Karpas-422 (cell line): ENCODE measurements around the gene AGBL4. TPM values are rescaled to one million over a fixed set of nuclear protein-coding genes. Genes with fewer than 3 reads are reported as not detected.
A peak's percentile ranks its signal among the peaks of the same experiment; 100 is the strongest.

Source experiments
- DNase-seq: peaks from one replicate; pipeline ENCODE4 v3.0.0-alpha.2; 2015
- H2AFZ ChIP-seq: fragments of 200-600 bp; sonication (generic); 2 replicates; pipeline ENCODE4 v1.6.1; 2014; ENCODE audit warnings: antibody characterized with exemption, low read length, mixed read lengths
- H3K27ac ChIP-seq: fragments of 200-600 bp; sonication (generic); 2 replicates; pipeline ENCODE4 v1.5.1; 2014; ENCODE audit warnings: mild to moderate bottlenecking, low read length, moderate library complexity
- H3K27me3 ChIP-seq: fragments of 200-600 bp; sonication (generic); 2 replicates; pipeline ENCODE4 v1.6.1; 2014; ENCODE audit warnings: low read length, mixed read lengths
- H3K36me3 ChIP-seq: fragments of 200-600 bp; sonication (generic); 2 replicates; pipeline ENCODE4 v1.6.1; 2014; ENCODE audit warnings: low read length, mixed read lengths; ENCODE audit not compliant: insufficient read depth
- H3K4me1 ChIP-seq: fragments of 200-600 bp; sonication (generic); 2 replicates; pipeline ENCODE4 v1.6.1; 2014; ENCODE audit warnings: mild to moderate bottlenecking, low read length, mixed read lengths
- H3K4me2 ChIP-seq: fragments of 200-600 bp; sonication (generic); 2 replicates; pipeline ENCODE4 v1.6.1; 2014; ENCODE audit warnings: low read length, low read depth, mild to moderate bottlenecking; ENCODE audit not compliant: poor library complexity, severe bottlenecking
- H3K4me3 ChIP-seq: fragments of 200-600 bp; sonication (generic); 2 replicates; pipeline ENCODE4 v1.5.1; 2014; ENCODE audit warnings: mild to moderate bottlenecking, antibody characterized with exemption, low read length, mixed read lengths
- H3K79me2 ChIP-seq: fragments of 200-600 bp; sonication (generic); 2 replicates; pipeline ENCODE4 v1.6.1; 2014; ENCODE audit warnings: mild to moderate bottlenecking, low read length, mixed read lengths
- H3K9ac ChIP-seq: fragments of 200-600 bp; sonication (generic); 2 replicates; pipeline ENCODE4 v1.6.0; 2014; ENCODE audit warnings: low read length
- H3K9me2 ChIP-seq: fragments of 200-600 bp; sonication (generic), shearing (Covaris generic); replicated peaks from 2 replicates; pipeline ENCODE4 v1.6.0; 2014; ENCODE audit warnings: mild to moderate bottlenecking, low read length, moderate library complexity; ENCODE audit not compliant: insufficient read depth
- H3K9me3 ChIP-seq: fragments of 300-700, 200-600 bp; sonication (generic); 2 replicates; pipeline ENCODE4 v1.6.1; 2014; ENCODE audit warnings: low read length, mixed read lengths
- H4K20me1 ChIP-seq: fragments of 200-600 bp; sonication (generic); 2 replicates; pipeline ENCODE4 v1.6.1; 2014; ENCODE audit warnings: mild to moderate bottlenecking, antibody characterized with exemption, low read length, low read depth; ENCODE audit not compliant: insufficient read depth
- total RNA-seq: library from RNA; depleted of rRNA; stranded (reverse); fragments of >200 nt; shearing (Covaris generic); gene quantifications from 2 replicates; pipeline ENCODE4 v1.2.3, GENCODE V29; 2014; ENCODE audit warnings: low replicate concordance

AGBL4 gene
- total RNA-seq, 1 experiment from 2014 or later: not detected

DNA sequence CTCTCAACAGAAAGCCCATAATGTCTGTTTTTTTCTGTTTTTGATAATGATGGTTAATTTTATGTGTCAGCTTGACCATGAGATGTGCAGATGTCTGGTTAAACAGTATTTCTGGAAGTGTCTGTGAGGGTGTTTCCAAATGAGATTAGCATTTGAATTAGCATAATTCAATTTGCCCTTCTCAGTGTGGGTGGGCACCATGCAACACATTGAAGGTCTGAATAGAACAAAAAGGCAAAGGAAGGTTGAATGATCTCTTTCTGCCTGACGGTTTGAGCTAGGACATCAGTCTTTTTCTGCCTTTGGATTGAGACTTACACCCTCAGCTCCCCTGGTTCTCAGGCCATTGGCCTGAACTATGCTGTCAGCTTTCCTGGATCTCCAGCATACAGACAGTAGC lies 1516.9 kb downstream of the AGBL4 start:
- Histone ChIP-seq H3K4me2 (no peak overlapping the region), H3K27me3 (no peaks in the 10 kb centered on the region), H4K20me1 (no peaks in the 10 kb centered on the region), H3K4me3 (no peak overlapping the region), H2AFZ (no peak overlapping the region), H3K4me1 (no peaks in the 10 kb centered on the region), H3K9ac (no peak overlapping the region), H3K27ac (no peak overlapping the region), H3K79me2 (no peaks in the 10 kb centered on the region), H3K9me3 (no peaks in the 10 kb centered on the region), H3K36me3 (no peaks in the 10 kb centered on the region), H3K9me2 (no peaks in the 10 kb centered on the region)
- DNase-seq: no peak

DNA sequence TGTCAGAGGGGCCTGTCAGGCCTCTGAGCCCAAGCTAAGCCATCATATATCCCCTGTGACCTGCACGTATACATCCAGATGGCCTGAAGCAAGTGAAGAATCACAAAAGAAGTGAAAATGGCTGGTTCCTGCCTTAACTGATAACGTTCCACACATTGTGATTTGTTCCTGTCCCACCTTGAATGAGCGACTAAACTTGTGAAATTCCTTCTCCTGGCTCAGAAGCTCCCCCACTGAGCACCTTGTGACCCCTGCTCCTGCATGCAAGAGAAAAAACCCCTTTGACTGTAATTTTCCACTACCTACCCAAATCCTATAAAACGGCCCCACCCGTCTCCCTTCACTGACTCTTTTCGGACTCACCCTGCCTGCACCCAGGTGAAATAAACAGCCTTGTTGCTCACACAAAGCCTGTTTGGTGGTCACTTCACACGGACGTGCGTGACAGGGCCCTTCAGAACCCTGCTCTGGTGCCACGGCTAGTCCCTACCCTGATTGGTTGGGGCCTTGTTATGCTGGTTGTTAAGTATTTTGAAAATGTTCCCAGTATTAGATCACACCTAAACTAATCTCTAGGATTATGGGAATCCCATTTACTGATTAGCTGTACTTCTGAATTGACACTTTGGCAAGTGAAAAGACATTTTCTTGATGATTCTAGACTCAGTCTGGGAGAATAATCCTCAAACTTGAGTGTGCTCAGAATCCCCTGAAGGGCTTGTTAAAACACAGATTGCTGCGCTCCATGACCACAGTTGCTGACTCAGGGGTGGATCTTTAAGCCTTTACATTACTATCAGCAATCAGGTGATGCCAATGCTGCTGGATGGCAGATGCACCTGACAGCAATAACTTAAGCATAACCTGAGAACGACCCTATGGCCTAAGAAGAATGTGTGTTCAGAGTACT lies 1523.0 kb downstream of the AGBL4 start:
- no peak for DNase-seq
- no peak overlapping the region for H3K27ac ChIP-seq
- H3K4me2 ChIP-seq: no peak overlapping the region
- no peaks in the 10 kb centered on the region for H3K27me3 ChIP-seq
- no peaks in the 10 kb centered on the region for H3K4me1 ChIP-seq
- no peaks in the 10 kb centered on the region for H3K36me3 ChIP-seq
- H3K4me3 ChIP-seq: no peak overlapping the region
- H3K79me2 ChIP-seq: no peaks in the 10 kb centered on the region
- H2AFZ ChIP-seq: no peak overlapping the region
- H4K20me1 ChIP-seq: no peaks in the 10 kb centered on the region
- H3K9ac ChIP-seq: no peak overlapping the region
- no peaks in the 10 kb centered on the region for H3K9me2 ChIP-seq
- no peaks in the 10 kb centered on the region for H3K9me3 ChIP-seq

DNA sequence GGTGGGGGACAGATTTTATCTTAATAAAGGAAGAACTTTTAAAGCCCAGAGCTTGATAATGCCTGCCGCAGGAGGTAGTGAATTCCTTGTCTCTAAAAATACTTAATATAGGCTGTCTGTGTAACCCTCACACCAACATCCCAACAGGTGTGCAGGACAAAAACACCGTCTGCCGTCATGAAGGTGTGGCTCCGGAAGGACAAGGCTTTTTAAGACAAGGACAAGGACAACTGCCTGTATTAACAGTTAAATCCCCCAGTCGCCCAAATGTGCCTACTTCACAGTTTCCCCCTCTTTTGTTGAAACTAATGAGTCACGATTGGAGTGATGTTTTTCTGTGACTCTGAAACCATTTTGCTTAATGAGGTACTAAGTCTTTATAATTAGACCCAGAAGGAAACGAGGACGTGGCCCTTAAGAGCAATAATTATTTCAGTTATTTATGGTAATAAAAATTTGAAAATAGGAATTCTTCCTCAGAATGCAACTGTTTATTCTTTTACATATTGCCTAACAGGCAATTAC lies 1524.5 kb downstream of the AGBL4 start:
- no peak overlapping the region for H2AFZ ChIP-seq

DNA sequence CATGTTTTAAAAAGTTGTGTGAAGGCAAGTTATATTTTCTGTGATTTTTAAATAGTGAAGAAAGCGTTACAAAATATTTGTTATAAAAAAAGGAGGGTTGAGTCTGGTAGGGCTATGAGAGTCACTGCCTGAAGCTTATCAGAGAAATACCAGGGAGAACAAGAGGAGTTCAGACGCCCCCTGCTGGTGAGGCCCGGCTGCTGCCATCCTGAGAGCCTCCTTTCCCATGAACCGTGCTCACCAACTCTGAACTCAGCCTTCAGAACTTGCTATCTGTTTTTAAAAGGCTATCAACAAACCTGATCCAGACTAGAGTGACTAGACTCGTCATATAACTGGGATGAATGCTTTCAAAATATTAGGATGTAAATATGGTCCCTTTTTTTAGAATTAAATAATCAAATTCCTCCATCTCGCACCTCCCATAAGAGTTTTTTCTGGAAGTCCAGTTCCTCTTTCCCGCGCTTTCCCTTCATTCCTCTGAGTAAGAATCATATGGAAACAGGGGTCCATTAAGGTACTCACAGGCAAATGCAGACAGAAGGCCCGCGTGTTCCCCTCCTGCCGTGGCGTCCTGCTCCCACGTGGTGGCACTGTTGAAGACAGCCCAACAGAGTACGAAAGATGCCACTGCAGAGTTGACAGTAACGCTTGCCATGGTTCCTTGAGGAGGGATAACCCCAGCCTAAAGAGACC lies 1525.5 kb downstream of the AGBL4 start:
- H3K4me2 ChIP-seq: no peak overlapping the region
- no peak overlapping the region for H2AFZ ChIP-seq
- H3K9ac ChIP-seq: no peak overlapping the region

More for the DNA sequence above, 1524.5 kb downstream of the AGBL4 start:
- Histone ChIP-seq H3K9me3 (no peaks in the 10 kb centered on the region), H3K27me3 (no peaks in the 10 kb centered on the region), H3K4me1 (no peaks in the 10 kb centered on the region), H3K9ac (no peak overlapping the region), H3K4me3 (no peak overlapping the region), H3K4me2 (no peak overlapping the region), H3K36me3 (no peaks in the 10 kb centered on the region), H3K79me2 (no peaks in the 10 kb centered on the region), H3K9me2 (no peaks in the 10 kb centered on the region), H4K20me1 (no peaks in the 10 kb centered on the region), H3K27ac (no peak overlapping the region)
- no peak for DNase-seq

DNA sequence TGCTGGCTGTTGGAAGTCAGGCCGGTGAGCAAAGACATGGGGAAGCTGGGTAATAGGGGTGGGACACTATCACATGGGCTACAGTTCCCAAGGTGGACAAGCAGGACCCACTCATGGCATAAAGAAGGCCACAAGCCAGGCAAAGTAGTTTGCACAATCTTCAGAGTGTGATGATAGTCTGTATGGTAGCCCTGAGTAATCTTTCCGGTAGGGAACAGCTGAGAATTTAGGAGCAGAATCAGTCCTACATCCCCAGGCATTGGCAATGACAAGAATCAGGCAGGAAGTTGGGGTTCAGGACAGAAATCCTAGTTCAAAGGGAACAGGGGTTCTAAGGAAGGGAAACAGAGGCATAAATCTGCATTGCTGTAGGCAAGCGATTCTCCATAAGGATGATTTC lies 1527.8 kb downstream of the AGBL4 start:
- Histone ChIP-seq H3K4me2 (no peak overlapping the region), H3K9ac (no peak overlapping the region), H3K36me3 (no peaks in the 10 kb centered on the region), H2AFZ (no peak overlapping the region), H4K20me1 (no peaks in the 10 kb centered on the region), H3K9me2 (no peaks in the 10 kb centered on the region), H3K4me3 (no peak overlapping the region), H3K79me2 (no peaks in the 10 kb centered on the region), H3K4me1 (no peaks in the 10 kb centered on the region), H3K27me3 (no peaks in the 10 kb centered on the region), H3K9me3 (no peaks in the 10 kb centered on the region), H3K27ac (no peak overlapping the region)
- no peak for DNase-seq

More for the DNA sequence above, 1525.5 kb downstream of the AGBL4 start:
- Histone ChIP-seq H3K79me2 (no peaks in the 10 kb centered on the region), H3K9me2 (no peaks in the 10 kb centered on the region), H4K20me1 (no peaks in the 10 kb centered on the region), H3K4me1 (no peaks in the 10 kb centered on the region), H3K27ac (no peak overlapping the region), H3K36me3 (no peaks in the 10 kb centered on the region), H3K4me3 (no peak overlapping the region), H3K27me3 (no peaks in the 10 kb centered on the region), H3K9me3 (no peaks in the 10 kb centered on the region)
- peak; percentile 88 for DNase-seq

DNA sequence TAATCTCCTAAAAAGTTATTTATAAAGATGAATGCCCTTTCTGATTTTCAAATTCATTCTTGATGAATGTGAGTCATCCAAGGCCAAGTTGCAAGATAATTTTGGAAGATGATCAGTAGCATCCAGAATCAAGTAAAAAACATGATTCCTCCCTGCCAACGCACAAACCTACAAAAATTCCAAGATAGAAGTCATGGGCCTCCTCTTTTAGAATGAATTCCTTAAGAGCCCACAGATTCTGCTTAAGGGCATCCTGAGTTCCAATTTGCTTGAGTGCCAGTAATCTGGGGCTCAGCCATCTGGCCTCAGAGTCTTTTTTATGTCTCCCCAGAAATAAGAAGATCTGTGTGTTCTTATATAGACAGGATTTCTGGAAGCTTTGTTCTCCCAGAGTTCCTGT lies 1528.6 kb downstream of the AGBL4 start:
- no peaks in the 10 kb centered on the region for H3K27me3 ChIP-seq
- H3K9me3 ChIP-seq: no peaks in the 10 kb centered on the region
- H3K9ac ChIP-seq: no peak overlapping the region
- H4K20me1 ChIP-seq: no peaks in the 10 kb centered on the region
- no peak overlapping the region for H3K27ac ChIP-seq
- H3K36me3 ChIP-seq: no peaks in the 10 kb centered on the region
- H3K9me2 ChIP-seq: no peaks in the 10 kb centered on the region
- H3K79me2 ChIP-seq: no peaks in the 10 kb centered on the region
- no peak overlapping the region for H3K4me2 ChIP-seq
- H2AFZ ChIP-seq: no peak overlapping the region
- H3K4me3 ChIP-seq: no peak overlapping the region
- H3K4me1 ChIP-seq: no peaks in the 10 kb centered on the region
- no peak for DNase-seq

DNA sequence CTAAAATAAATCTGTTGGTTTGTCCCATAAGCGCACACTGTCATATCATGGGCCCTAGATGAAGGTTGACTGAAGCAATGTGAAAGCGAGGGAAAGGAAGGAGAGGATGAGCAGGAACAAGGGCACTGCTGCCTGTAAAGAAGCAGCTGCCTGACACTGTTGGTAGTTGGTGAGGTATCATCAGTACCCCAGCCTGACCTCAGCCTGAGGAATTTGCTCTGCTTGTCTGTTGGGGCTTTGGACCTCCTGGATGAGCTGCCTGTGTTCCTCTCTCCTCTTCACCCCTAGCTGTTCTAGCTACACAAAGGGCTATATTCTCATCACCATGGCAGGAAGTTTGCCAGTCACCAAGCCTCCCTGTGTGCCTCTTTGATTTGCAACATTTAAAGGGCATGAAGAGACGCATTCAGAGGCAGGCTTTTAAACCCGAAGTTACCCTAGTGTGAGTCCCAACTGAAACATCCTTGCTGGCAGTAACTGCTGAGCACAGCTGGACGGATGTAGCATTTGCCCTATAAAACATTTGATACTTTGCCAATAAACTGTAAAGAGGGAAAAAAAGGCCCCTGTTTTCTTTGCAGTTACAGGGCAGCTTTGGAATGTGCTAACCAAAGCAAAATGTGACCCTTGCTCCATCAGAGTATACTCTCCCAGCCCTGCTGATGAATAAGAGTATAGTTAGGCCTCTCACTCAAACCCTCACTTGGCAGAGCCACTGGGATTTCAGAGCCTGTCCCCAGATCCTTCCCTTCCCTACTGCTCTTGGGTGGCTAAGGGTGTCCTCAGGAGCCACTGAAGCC lies 1529.6 kb downstream of the AGBL4 start:
- Histone ChIP-seq H3K9me3 (no peaks in the 10 kb centered on the region), H3K79me2 (no peaks in the 10 kb centered on the region), H3K4me1 (no peaks in the 10 kb centered on the region), H3K4me2 (no peak overlapping the region), H3K4me3 (no peak overlapping the region), H3K9me2 (no peaks in the 10 kb centered on the region), H3K9ac (no peak overlapping the region), H2AFZ (no peak overlapping the region), H3K27ac (no peak overlapping the region), H3K27me3 (no peaks in the 10 kb centered on the region), H4K20me1 (no peaks in the 10 kb centered on the region), H3K36me3 (no peaks in the 10 kb centered on the region)
- no peak for DNase-seq

DNA sequence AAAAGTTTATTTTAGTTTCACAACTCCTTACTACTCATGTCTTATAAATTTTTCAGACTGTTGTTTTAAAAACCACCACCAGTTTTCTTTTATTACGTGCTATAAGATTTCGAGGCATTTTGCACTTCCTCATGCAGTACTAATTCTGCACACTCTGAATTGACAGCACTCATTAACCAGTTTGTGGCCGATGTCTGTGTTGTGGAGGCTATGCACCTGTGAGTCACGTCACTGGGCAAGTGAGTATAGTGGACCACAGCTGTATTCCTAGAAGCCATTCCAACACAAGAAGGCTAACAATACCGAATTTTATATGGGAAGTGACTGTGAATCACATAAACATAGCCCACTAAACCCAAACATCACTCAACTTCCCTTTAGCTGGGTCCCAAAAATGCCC lies 1530.7 kb downstream of the AGBL4 start:
- Histone ChIP-seq H3K27me3 (no peaks in the 10 kb centered on the region), H3K4me1 (no peaks in the 10 kb centered on the region), H3K27ac (no peak overlapping the region), H3K4me3 (no peak overlapping the region), H4K20me1 (no peaks in the 10 kb centered on the region), H3K9ac (no peak overlapping the region), H3K36me3 (no peaks in the 10 kb centered on the region), H2AFZ (no peak overlapping the region), H3K9me3 (no peaks in the 10 kb centered on the region), H3K79me2 (no peaks in the 10 kb centered on the region), H3K4me2 (no peak overlapping the region), H3K9me2 (no peaks in the 10 kb centered on the region)
- no peak for DNase-seq
